Tibial nerve (tissue), 4 donors: ENCODE data around the gene SLC29A3. TPM values are rescaled to one million over a fixed set of nuclear protein-coding genes. Genes with fewer than 3 reads are reported as not detected.

ENCODE experiments used
- DNase-seq, 2 donors: peaks; one replicate each; pipeline ENCODE4 v3.0.0-alpha.2; 2019; ENCODE audit warnings: low spot score in 2 of 2
- H3K27ac ChIP-seq, 4 donors: fragments of 200-600 bp; sonication (generic) in 3 of 4; one replicate each; pipeline ENCODE4 v1.5.1; 2017 to 2019; ENCODE audit warnings: mild to moderate bottlenecking in 1 of 4
- H3K27me3 ChIP-seq, 2 donors: fragments of 200-600 bp; sonication (generic) in 1 of 2; one replicate each; pipeline versions ENCODE4 v1.5.1 to v1.6.0; 2017 to 2019
- H3K36me3 ChIP-seq, 3 donors: fragments of 200-600 bp; sonication (generic); one replicate each; pipeline ENCODE4 v1.5.1; 2018 to 2019
- H3K4me1 ChIP-seq, 4 donors: fragments of 200-600 bp; sonication (generic) in 3 of 4; one replicate each; pipeline ENCODE4 v1.5.1; 2017 to 2019
- H3K4me3 ChIP-seq, 4 donors: fragments of 200-600 bp; sonication (generic) in 3 of 4; one replicate each; pipeline ENCODE4 v1.5.1; 2017 to 2019; ENCODE audit warnings: mild to moderate bottlenecking in 1 of 4, moderate library complexity in 1 of 4
- H3K9me3 ChIP-seq, 4 donors: fragments of 200-600 bp; sonication (generic) in 3 of 4; one replicate each; pipeline ENCODE4 v1.5.1; 2017 to 2019
- CTCF ChIP-seq, 5 experiments: fragments of 200-600 bp in 3 of 5; fragments of 450-650 bp in 2 of 5; sonication (generic) in 3 of 5; IDR thresholded peaks; one replicate each; pipeline ENCODE4 v1.5.1; 2016 to 2019; ENCODE audit warnings: antibody characterized with exemption in 5 of 5, mild to moderate bottlenecking in 3 of 5, moderate library complexity in 2 of 5
- EP300 ChIP-seq, 2 donors: sonication (generic); formaldehyde crosslinking; IDR thresholded peaks; one replicate each; pipeline ENCODE4 v1.6.1; 2017; ENCODE audit warnings: antibody characterized with exemption in 2 of 2, mild to moderate bottlenecking in 1 of 2
- POLR2A ChIP-seq, 2 donors: fragments of 450-650 bp; IDR thresholded peaks; one replicate each; pipeline ENCODE4 v1.6.1; 2017; ENCODE audit warnings: antibody characterized with exemption in 2 of 2, mild to moderate bottlenecking in 2 of 2, moderate library complexity in 2 of 2
- WGBS, 2 donors: methylation state at CpG; one replicate each; pipeline ENCODE4 v1.1.5; 2018; 5-methylcytosine and 5-hydroxymethylcytosine counted together
- total RNA-seq, 4 donors: library from RNA; depleted of rRNA; stranded (reverse); fragments of >200 nt; gene quantifications; one replicate each; pipeline ENCODE4 v1.1.0, GENCODE V29; 2016

Gene SLC29A3
- total RNA-seq, 4 donors from 2014 or later, result 6.5 to 10.1 (median 7.4) TPM

GRCh38 chr10:71301371-71301916, 17.6 kb upstream of the SLC29A3 start:
- DNase-seq, result no peak
- no peaks in the 10 kb centered on the region for H3K27me3 ChIP-seq
- TF ChIP-seq CTCF (IDR thresholded peaks at IDR 0.05) (no peak), EP300 (IDR thresholded peaks at IDR 0.05) (no peak), POLR2A (IDR thresholded peaks at IDR 0.05) (no peak)
- H3K36me3 ChIP-seq, result no peaks in the 10 kb centered on the region
- no peak overlapping the region for H3K4me3 ChIP-seq
- no peaks in the 10 kb centered on the region for H3K9me3 ChIP-seq
- no peak overlapping the region for H3K27ac ChIP-seq
- WGBS, 2 donors, result 91 to 95% methylated on average over 8 to 11 of the region's 12 CpGs
- H3K4me1 ChIP-seq, result peaks cover 0 to 18% (median 0%) of the 10 kb centered on the region in 4 donors

- 63 to 71% methylated on average over 4 of the region's 4 CpGs for WGBS, 2 donors
- Histone ChIP-seq H3K27me3 (no peaks in the 10 kb centered on the region), H3K4me3 (no peak overlapping the region), H3K9me3 (no peaks in the 10 kb centered on the region), H3K4me1 (peaks cover 0 to 18% (median 0%) of the 10 kb centered on the region in 4 donors), H3K27ac (no peak overlapping the region), H3K36me3 (no peaks in the 10 kb centered on the region)
- TF ChIP-seq CTCF (IDR thresholded peaks at IDR 0.05) (no peak), EP300 (IDR thresholded peaks at IDR 0.05) (no peak), POLR2A (IDR thresholded peaks at IDR 0.05) (no peak)
- DNase-seq, result no peak
Measured at GRCh38 chr10:71302451-71302850, 16.6 kb upstream of the SLC29A3 start.

GRCh38 chr10:71302874-71303568, 16.0 kb upstream of the SLC29A3 start:
- 63 to 64% methylated on average over 7 to 8 of the region's 8 CpGs for WGBS, 2 donors
- Histone ChIP-seq H3K36me3 (no peaks in the 10 kb centered on the region), H3K27me3 (no peaks in the 10 kb centered on the region), H3K4me1 (peaks cover 0 to 18% (median 0%) of the 10 kb centered on the region in 4 donors), H3K27ac (no peak overlapping the region), H3K9me3 (no peaks in the 10 kb centered on the region), H3K4me3 (no peak overlapping the region)
- TF ChIP-seq CTCF (IDR thresholded peaks at IDR 0.05) (peak; percentile 20 to 37 (median 31)), POLR2A (IDR thresholded peaks at IDR 0.05) (no peak), EP300 (IDR thresholded peaks at IDR 0.05) (no peak)
- DNase-seq, result peak in 1 of 2 donors; percentile 33

- TF ChIP-seq POLR2A (IDR thresholded peaks at IDR 0.05) (no peak), CTCF (IDR thresholded peaks at IDR 0.05) (no peak)
- peaks cover 0 to 18% (median 0%) of the 10 kb centered on the region in 4 donors for H3K4me1 ChIP-seq
- no peaks in the 10 kb centered on the region for H3K36me3 ChIP-seq
- no peaks in the 10 kb centered on the region for H3K9me3 ChIP-seq
- H3K27ac ChIP-seq, result no peak overlapping the region
- no peak overlapping the region for H3K4me3 ChIP-seq
- WGBS, 2 donors, result 0% methylated on average over 1 of the region's 1 CpG; no CpG with 5 or more reads in 1 of the 2 donors
- no peaks in the 10 kb centered on the region for H3K27me3 ChIP-seq
- DNase-seq, result no peak
Measured at GRCh38 chr10:71303569-71303907, 15.5 kb upstream of the SLC29A3 start.

GRCh38 chr10:71304914-71305313, 14.1 kb upstream of the SLC29A3 start:
- peaks cover 0 to 8% (median 0%) of the 10 kb centered on the region in 4 donors for H3K4me1 ChIP-seq
- H3K36me3 ChIP-seq, result no peaks in the 10 kb centered on the region
- H3K27ac ChIP-seq, result no peak overlapping the region
- no peak for TF ChIP-seq CTCF (IDR thresholded peaks at IDR 0.05)
- TF ChIP-seq EP300 (IDR thresholded peaks at IDR 0.05), result no peak
- no peak for TF ChIP-seq POLR2A (IDR thresholded peaks at IDR 0.05)
- H3K4me3 ChIP-seq, result no peak overlapping the region
- no peak for DNase-seq
- WGBS, 2 donors, result 59 to 72% methylated on average over 6 of the region's 6 CpGs
- no peaks in the 10 kb centered on the region for H3K9me3 ChIP-seq
- no peaks in the 10 kb centered on the region for H3K27me3 ChIP-seq
